Measurements from ENCODE around the gene IGSF23.
A peak's percentile ranks its signal among the peaks of the same experiment; 100 is the strongest.

Gene IGSF23, protein sequence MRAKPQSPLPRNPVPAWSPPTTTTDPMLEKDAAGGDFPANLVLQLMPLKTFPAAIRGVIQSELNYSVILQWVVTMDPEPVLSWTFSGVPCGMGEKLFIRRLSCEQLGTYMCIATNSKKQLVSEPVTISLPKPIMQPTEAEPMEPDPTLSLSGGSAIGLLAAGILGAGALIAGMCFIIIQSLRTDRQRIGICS

DNA sequence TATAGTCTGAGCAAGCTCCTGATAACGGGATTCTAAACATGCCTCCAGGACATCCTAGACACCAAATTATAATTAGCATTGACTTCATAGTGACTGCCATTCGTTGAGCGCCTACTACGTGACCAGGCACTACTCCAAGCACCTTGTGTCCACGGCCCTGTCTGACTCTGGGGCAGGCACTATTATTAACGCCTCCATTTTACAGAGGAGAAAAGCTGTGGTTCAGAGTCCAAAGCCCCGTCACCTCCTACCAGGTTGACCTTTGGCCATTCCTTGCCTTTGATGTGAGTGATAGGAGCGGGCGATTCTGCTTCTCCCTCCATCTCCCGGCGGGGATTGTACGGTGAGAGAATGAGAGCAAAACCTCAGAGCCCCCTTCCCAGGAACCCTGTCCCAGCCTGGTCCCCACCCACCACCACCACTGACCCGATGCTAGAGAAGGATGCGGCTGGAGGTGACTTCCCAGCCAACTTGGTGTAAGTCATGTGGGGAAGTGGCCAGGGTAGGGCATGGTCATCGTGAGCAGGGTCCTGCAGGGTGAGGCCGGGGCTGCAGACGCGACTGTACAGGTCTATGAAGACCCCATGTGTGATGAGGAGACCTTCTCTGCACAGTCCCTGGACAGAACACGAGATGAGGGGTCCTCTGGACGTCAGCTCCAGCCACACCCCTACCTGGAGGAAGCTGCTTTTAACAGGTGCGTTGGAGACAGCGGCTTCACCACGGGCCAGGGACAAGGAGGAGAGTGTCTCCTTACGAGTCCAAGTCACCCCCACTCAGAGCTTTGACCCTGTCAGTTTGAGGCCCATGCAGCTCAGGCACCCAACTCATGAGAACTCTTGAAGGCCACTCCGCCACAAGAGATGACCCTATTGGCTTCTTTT, at the start of gene IGSF23:
Gene IGSF23 (plus strand): TSS at position 269 of the 884 bp plus-strand sequence. CDS start 83 bp downstream, at position 352.
- DNase-seq (ENCODE audit: low read depth, low spot score): no peak

DNA sequence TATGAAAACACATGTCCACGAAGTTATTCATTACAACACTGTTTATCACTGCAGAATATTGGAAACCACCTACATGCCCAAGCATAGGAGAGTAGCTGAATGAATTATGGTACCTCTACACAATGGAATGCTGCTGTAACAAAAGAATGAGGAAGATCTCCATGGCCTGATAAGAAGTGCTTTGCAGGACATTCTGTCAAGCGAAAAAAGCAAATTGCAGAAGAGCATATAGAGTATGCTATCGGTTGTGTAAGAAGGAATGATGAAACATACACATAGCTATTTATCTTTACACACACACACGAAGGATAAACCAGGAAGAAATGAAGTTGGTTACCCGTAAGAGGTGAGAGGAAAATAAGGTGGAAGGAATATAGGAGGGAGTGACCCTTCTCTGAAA, 46.4 kb upstream of the IGSF23 start:
- no peak for DNase-seq (ENCODE audit: low read depth, low spot score)

DNA sequence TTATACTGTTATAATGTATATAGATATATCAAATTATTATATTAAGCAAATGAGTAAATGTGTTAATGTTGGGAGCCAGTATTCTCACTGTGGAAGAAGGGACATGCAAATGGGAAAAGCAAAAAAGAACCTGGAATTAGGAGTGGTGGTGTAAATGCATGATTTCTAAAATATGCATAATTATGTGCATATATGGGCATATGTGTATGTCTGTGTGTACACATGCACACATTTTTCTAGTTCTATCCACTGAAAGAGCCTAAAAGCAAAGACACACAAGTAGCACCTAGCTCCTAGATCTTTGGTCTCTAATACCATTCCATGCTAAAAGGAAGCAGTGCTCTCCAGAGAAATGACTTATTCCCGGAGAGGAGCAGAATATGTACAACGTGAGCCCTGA, 45.6 kb upstream of the IGSF23 start:
- no peak for DNase-seq (ENCODE audit: low read depth, low spot score)

DNA sequence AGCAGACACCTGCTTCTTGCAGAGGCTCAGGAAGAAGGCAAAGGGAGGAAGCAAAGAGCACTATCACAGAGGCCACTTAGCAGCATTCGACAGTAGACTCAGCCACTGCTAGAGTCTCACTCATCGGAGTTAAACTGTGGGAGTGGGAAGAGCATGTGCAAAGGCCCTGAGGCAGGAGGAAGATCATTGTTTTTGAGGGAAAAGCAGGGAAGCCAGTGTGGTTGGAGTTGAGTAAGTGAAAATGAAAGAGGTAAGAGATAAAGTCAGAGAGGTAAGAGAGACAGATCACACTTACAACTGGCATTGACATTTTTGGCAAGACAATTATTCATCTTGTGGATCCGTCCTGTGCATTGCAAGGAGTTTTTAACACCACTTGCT, 42.8 kb upstream of the IGSF23 start:
- DNase-seq (ENCODE audit: low read depth, low spot score): no peak

DNA sequence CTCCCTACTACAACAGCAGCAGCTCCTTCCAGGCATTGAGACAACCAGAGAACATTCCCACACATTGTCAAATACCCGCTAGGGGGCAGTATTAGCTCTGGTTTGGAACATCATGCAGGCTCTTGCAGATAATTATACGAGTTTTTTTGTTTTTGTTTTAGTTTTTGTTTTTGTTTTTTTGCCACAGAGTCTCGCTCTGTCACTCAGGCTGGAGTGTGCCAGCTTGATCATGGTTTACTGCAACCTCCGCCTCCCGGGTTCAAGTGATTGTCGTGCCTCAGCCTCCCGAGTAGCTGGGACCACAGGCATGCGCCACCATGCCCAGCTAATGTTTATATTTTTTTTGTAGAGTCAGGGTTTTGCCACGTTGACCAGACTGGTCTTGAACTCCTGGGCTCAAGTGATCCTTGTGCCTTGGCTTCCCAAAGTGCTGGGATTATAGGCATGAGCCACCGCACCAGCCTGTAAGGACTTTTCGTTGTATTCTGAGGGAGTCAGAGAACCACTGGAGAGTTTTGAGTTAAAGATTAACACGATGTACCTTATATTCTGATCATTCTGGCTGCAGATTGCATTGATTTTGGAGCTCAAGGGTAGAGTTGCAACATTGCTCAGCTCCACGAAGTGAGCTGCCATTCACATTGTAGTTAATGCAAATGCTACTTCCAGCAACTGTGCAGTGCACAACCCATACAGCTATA, 42.2 kb upstream of the IGSF23 start:
- peak; percentile 23 for DNase-seq (ENCODE audit: low read depth, low spot score)

DNA sequence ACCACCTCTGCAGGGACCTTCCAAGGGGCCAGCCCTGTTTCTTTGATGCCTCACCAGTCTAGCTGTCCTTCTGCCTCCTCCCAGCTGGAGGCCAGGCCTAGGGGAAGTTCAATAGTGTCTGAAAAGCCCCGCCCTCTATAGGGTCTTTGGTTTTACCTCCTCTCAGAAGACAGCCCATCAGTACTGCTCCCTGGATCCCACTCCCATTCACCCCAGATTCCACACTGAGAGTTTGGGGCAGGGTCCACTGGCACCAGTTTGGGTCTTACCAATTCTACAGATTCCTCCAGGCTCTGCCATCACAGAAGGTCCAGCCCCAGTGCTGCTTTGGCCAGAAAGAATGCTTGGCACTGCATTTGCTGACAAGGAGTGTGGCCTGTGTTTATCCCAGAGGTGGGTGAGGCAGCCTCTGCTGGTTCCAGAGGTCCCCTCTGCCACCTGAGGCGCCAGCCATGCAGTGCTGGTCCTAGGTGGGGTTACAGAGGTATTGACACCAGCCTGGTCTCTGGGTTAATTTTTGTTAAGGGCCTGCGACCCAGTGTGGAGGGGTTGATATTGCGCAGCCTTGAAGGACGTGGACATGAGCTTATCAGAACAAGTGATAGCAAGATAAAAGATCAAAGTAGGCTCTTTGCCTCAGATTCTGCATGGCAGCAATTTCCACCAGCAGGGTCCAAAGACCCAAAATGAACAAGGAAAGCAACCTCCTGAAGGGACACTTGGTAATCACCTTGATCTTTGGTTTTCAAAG, 41.4 kb upstream of the IGSF23 start:
- DNase-seq (ENCODE audit: low read depth, low spot score): no peak

DNA sequence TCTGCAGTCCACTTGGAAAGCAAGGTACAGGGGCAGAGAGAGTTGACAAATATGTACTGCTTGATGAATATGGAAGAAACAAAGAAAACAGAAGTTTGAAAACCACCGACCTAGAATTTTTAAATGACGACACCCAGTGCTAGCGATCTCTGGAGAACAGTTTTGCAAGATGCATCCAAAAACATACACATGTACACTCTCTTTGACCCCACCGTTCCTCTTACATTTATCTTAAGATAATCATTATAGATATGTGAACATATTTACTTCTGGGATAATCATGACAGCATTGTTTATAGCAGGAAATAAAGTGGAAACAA, 40.8 kb upstream of the IGSF23 start:
- no peak for DNase-seq (ENCODE audit: low read depth, low spot score)

DNA sequence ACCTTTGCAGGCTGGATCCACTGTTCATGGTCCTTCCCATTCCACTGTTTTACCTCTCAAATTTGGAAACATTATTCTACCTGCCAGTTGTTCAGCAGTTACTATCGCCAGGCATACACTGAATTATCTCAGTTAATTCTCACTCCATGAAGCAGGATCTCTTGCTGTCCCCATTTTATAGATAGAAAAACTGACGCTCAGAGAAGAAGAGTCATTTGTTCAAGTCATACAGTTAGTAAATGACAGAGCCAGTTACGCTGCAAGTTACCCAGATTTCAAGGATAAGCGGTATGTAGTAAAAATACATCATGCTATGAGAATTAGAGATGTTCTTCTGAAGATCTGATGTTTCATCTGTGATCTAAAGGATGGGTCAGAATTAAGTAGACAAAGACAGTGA, 40.2 kb upstream of the IGSF23 start:
- DNase-seq (ENCODE audit: low read depth, low spot score): no peak

DNA sequence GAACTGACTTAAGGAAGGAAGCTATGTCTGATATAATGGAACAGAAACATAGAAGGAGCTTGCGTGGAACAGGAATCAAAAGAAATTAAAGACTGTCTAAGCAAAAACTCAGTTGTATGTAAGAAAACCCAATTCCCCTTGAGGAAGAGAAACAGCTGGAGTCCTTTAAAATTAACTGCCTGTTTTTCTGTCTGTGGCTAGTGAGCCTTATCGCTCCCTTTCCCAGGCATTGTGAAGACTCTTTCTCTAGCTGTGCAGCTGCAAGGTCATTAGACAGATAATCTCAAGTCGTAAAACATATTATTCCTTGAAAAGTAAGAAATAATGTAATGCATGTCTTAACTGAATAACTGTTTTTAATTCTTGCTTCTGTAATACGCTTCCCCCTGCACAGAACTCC, 39.7 kb upstream of the IGSF23 start:
- no peak for DNase-seq (ENCODE audit: low read depth, low spot score)

DNA sequence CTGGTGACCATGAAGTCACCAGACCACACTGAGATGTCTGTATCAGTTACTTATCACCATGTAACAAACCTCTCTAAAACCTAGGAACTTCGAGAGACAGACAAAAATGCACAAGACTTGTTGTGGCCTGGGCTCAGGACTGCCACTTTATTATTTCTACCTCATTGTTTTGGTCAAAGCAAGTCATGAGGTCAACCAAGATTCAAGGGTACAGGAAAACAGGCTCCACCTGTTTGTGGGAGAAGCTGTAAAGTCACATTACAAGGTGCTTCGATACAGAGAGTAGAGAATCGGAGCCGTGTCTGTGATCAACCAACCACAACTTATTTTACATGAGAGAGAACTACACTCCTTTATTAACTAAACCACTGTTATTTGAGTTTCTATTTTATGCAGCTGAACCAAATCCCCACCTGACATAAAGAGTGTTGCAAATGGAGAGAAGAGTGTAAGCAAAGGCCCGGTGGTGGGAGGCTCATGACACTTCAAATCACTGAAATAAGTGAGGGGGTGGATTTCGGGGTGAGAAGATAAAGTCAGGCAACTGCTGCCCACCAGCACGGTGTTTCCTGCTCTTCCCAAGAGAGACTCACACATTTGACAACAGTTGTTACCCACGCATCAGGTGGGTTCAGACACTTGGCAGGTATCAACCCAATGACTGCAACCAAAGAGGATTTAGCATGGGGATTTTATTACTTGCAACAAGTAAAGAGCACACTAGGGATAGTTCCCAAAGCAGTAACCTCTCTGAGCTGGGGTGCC, 39.0 kb upstream of the IGSF23 start:
- DNase-seq (ENCODE audit: low read depth, low spot score): no peak

DNA sequence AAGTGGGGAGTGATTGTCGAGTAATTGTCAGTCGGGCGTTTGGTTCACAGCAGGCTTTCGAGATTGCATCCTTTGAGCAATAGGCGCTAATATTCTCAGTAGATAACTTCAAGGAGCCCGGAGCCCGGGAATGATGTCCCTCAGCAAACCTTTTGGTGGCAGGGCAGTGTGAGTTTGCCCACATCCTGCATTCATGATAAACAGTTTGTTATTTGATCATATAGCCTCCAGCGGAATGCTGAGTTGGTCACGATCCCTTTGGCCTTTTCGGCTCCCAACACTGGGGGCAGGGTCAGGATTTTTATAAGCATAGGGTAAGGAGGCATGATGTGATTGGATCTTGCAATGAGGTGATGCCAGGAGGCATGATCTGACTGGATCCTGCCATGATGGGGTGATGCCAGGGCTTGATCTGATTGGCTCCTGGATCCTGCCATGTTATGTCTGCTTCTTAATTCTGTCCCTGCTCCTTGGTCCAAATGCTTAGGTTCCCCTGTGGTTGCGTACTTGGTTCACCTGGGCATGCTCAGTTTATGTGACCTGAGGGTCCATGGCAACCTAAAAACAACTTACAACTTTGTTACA, 38.2 kb upstream of the IGSF23 start:
- no peak for DNase-seq (ENCODE audit: low read depth, low spot score)

DNA sequence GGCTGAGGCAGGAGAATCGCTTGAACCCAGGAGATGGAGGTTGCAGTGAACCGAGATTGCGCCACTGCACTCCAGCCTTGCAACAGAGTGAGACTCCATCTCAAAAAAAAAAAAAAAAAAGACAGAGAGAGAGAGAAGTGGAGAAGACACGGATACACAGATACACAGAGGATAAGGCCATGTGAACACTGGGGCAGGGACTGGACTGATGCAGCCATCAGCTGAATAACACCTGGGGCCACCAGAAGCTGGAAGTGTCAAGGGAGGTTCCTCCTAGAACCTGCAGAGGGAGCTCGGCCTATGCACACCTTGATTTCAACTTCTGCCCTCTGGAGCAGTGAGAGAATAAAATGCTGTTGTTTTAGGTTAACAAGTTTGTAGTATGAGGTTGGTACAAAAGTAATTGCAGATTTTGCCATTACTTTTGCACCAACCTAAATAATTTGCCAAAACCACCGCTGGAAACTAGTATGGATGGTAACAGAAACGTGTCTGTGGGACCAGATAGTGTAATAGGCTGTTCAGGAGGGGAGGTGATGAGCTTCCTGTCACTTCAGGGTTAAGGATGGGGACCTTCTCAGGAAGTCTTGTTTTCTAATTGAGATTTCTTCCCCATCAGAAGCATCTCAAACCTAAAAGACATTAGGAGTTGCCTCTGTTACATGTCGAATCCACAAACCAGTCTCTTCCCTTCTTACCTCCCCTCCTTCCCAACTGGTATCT, 36.4 kb upstream of the IGSF23 start:
- DNase-seq (ENCODE audit: low read depth, low spot score): no peak

DNA sequence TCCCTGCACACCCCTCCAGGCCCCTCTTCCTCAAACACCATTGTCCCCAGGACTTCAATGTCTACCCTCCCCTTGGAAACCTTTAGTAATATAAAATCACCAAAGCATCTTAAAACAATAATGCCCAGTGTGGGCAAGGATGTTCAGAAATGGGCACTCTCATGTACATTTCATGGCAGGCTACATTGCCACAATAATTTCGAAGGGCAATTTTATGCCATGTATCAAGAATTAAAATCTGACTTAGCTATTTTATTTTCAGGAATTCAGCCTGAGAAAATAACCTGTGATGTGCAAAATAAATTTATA, 35.8 kb upstream of the IGSF23 start:
- DNase-seq (ENCODE audit: low read depth, low spot score): no peak

DNA sequence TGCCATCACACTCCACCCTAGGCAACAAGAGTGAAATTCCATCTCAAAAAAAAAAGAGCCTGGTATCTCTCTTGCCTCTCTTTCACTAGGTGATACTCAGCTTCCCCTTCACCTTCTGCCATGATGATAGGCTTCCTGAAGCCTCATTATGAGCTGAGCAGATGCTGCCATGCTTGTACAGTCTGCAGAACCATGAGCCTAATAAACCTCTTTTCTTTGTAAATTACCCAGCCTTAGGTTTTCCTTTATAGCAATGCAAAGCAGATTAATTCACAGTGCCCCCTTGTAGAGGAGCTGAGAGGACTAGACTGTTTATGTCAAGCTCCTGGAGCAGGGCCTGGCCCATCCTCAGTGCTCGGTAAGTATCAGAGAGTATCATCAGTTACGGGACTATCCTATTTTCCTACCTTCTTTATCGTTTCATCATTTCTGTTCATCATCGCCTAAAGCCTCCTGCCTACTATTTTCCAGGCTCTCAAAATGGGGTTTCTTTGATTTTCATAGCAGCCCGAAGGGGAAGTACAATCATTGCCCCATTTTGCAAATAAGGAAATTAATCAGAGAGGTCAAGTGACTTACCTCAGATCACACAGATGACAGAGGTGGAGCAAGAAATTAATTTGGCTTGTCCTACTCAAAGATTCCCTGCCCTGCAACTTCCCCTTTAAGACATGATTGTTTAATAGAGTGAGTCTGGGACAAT, 33.5 kb upstream of the IGSF23 start:
- DNase-seq (ENCODE audit: low read depth, low spot score): no peak

DNA sequence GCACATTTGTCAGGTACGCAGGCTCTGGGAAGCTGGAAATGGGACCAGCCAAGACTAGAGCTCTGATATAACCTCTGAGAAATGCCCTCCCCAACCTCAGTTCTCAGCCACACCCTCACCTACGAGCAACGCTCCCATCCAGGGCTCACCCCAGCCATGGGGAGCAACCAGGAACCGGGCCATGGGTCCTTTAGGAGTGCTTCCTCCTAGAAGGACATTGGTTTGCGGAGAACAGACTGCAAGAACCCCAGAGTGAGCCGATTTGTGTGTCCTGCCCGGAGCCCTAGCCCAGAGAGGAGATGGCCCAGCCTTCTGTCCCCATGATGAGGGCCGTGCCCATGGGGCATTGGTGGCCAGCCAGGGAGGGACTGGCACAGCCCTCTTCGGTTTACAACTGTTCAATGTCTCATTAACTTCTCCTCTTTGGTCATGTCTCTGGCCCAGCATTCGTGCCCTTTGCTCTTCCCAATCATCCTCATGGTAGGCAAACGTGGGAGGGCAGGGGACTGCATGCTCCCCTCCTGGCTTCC, 32.9 kb upstream of the IGSF23 start:
- no peak for DNase-seq (ENCODE audit: low read depth, low spot score)

DNA sequence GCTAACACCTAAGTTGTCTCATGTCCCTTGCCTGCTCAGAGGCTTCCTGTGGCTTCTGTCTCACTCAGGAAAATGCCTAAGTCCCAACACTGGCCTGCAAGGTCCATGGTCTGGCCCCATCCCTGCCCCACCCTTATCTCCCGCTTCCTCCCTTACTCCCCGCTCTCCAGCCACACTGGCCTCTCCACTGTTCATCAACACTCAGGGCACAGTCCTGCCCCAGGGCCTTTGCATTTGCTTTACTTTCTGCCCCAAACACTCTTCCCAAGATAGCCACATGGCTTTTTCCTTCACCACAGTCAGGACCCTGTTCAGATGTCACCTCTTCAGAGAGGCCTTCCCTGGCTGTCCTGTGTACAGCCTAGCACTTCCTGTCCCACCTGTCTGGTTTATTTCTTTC, 32.1 kb upstream of the IGSF23 start:
- DNase-seq (ENCODE audit: low read depth, low spot score): no peak

DNA sequence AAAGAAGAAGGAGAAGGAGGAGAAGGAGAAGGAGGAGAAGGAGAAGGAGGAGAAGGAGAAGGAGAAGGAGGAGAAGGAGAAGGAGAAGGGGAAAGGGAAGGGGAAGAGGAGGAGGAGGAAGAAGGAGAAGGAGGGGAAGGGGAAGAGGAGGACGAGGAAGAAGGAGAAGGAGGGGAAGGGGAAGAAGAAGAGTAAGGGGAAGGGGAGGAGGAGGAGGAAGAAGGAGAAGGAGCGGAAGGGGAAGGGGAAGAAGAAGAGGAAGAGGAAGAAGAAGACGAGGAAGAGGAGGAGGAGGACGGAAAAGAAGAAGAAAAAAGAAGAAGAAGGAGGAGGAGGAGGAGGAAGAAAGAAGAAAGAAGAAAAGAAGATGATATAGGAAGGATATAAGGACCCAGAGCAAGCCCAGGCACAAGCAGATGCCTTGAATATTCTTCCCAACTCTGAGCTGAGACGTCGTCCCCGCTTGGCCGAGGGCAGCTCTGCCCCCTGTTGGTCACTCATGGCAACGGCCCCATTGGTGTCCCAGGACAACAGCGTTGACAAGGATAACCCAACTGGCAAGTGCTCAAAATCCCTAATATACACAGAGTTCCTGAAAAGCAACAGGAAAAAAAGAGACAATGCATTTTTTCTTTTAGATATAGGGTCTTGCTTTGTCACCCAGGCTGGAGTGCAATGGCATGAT, 30.6 kb upstream of the IGSF23 start:
- no peak for DNase-seq (ENCODE audit: low read depth, low spot score)

DNA sequence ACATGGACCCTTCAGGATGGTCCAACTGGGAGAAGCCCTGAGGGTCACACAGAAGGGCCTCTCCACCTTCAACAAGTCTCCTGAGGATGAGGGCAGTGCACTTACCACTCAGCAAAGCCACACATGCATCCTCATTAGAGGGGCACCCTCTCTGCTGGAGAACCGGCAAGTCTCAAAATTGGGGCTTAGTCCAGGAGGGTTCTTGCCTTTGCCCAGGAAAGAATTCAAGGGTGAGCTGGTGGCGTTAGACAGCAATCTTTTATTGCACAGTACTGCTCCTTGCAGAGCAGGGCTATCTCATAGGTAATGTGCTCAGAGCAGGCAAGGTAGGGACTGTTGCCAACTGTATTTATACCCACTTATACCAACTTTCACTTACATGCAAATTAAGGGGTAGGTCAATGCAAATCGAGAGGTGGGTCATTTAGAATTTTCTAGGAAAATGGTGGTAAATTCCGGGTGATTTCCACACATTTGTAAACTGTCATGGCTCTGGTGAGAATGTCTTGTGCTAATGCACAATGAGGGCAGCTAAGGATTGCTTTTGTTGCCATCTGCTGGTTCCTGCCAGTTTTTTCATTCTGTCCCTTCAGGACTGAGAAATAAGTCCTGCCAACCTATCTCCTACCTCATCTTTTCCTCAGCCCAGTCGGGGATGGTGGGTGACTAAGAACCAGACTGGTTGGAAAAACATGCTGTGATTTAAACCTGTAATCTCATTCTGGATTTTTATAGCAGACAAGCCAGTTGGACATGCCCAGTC, 27.8 kb upstream of the IGSF23 start:
- no peak for DNase-seq (ENCODE audit: low read depth, low spot score)

All from activated CD4-positive, CD25-positive, alpha-beta regulatory T cell treated with anti-CD3 and anti-CD28 coated beads, Interleukin-2, amount 50 U/mL, for 16 hours (primary cell).